Stimulated activated CD4-positive, alpha-beta T cell treated with anti-CD3 and anti-CD28 coated beads, Interleukin-15, amount 100 ng/mL, for 48 hours (primary cell): ENCODE measurements around the gene HDAC4.

Experiments
- DNase-seq, 2 donors: peaks; one replicate each; pipeline ENCODE4 v3.0.0-alpha.2; 2020; ENCODE audit warnings: low read depth in 2 of 2

HDAC4 gene

GRCh38 chr2:239383759-239384156 lies 17.1 kb downstream of the HDAC4 start:
- DNase-seq, result no peak

- DNase-seq, result no peak
Measured at GRCh38 chr2:239383036-239383758, 17.6 kb downstream of the HDAC4 start.

GRCh38 chr2:239382384-239382880 lies 18.4 kb downstream of the HDAC4 start:
- DNase-seq, result no peak

GRCh38 chr2:239381709-239382134 lies 19.1 kb downstream of the HDAC4 start:
- peak in 1 of 2 donors; percentile 21 for DNase-seq

- peak; percentile 64 to 66 for DNase-seq
Measured at GRCh38 chr2:239380831-239381708, 19.8 kb downstream of the HDAC4 start.

GRCh38 chr2:239379641-239380170 lies 21.1 kb downstream of the HDAC4 start:
- no peak for DNase-seq

- DNase-seq, result no peak
Measured at GRCh38 chr2:239378918-239379640, 21.7 kb downstream of the HDAC4 start.

GRCh38 chr2:239378021-239378917 lies 22.6 kb downstream of the HDAC4 start:
- no peak for DNase-seq

GRCh38 chr2:239377591-239377990 lies 23.2 kb downstream of the HDAC4 start:
- DNase-seq, result no peak

- DNase-seq, result no peak
Measured at GRCh38 chr2:239376942-239377531, 23.8 kb downstream of the HDAC4 start.

- DNase-seq, result no peak
Measured at GRCh38 chr2:239376351-239376750, 24.5 kb downstream of the HDAC4 start.

GRCh38 chr2:239375278-239376061 lies 25.4 kb downstream of the HDAC4 start:
- no peak for DNase-seq

- DNase-seq, result no peak
Measured at GRCh38 chr2:239374896-239375277, 25.9 kb downstream of the HDAC4 start.

GRCh38 chr2:239372835-239373234 lies 28.0 kb downstream of the HDAC4 start:
- DNase-seq, result no peak

GRCh38 chr2:239371726-239372686 lies 28.8 kb downstream of the HDAC4 start:
- no peak for DNase-seq

- DNase-seq, result no peak
Measured at GRCh38 chr2:239370876-239371725, 29.7 kb downstream of the HDAC4 start.

GRCh38 chr2:239370403-239370802 lies 30.4 kb downstream of the HDAC4 start:
- no peak for DNase-seq
